ENCODE measurements around the gene POU2F1. TPM values are rescaled to one million over a fixed set of nuclear protein-coding genes. Genes with fewer than 3 reads are reported as not detected.

POU2F1 gene
- total RNA-seq, 1 experiment from 2014 or later = 29.6 TPM

- no peaks in the 10 kb centered on the region for H3K36me3 Mint-ChIP-seq (ENCODE audit: insufficient read depth, unreplicated experiment)
- ChIA-PET POLR2A (no interaction called here), CTCF (interaction anchor here (0.7 to 1.3 kb wide), 2 partner anchors 10 to 145 kb away, joined by 3 to 5 read pairs; no protein-coding TSS in a partner anchor)
- DNase-seq = no peak
- Histone ChIP-seq H3K36me3 (ENCODE audit: control insufficient read depth, insufficient read depth, low read length) (no peaks in the 10 kb centered on the region), H3K9me3 (no peaks in the 10 kb centered on the region), H3K27me3 (replicated peaks; ENCODE audit: control insufficient read depth, insufficient read depth, low read length) (no peaks in the 10 kb centered on the region; the same call in 1 of the 2 replicates), H3K4me3 (ENCODE audit: low read depth, low read length) (no peak overlapping the region), H3K4me1 (0 out of 2 replicates have a peak, but pooled peaks cover 4% of the 10 kb centered on the region)
- intact Hi-C loops (cut with micrococcal nuclease; ENCODE audit: unreplicated experiment) = no loop called here
- no peak for TF ChIP-seq CTCF (IDR thresholded peaks at IDR 0.05; ENCODE audit: insufficient read depth in 1 of 2, low read depth in 1 of 2, low read length in 1 of 2, severe bottlenecking in 1 of 2, unreplicated experiment in 1 of 2)
- H3K9me3 Mint-ChIP-seq (ENCODE audit: unreplicated experiment) = no peaks in the 10 kb centered on the region
- H3K27me3 Mint-ChIP-seq (ENCODE audit: insufficient read depth, unreplicated experiment) = no peaks in the 10 kb centered on the region
- H3K27ac Mint-ChIP-seq (ENCODE audit: unreplicated experiment) = no peak overlapping the region
- no peak overlapping the region for H3K4me3 Mint-ChIP-seq (ENCODE audit: unreplicated experiment)
- H3K4me1 Mint-ChIP-seq (ENCODE audit: low read depth, unreplicated experiment) = no peaks in the 10 kb centered on the region
- no TSS peak for BruUV-seq (replicated peaks)
Observed at GRCh38 chr1:167450843-167451242, 230.2 kb downstream of the POU2F1 start.

GRCh38 chr1:167452483-167452882 lies 231.8 kb downstream of the POU2F1 start:
- H3K4me3 Mint-ChIP-seq (ENCODE audit: unreplicated experiment) = no peak overlapping the region
- TF ChIP-seq CTCF (IDR thresholded peaks at IDR 0.05; ENCODE audit: insufficient read depth in 1 of 2, low read depth in 1 of 2, low read length in 1 of 2, severe bottlenecking in 1 of 2, unreplicated experiment in 1 of 2) = no peak
- ChIA-PET POLR2A (no interaction called here), CTCF (no interaction called here)
- H3K36me3 ChIP-seq (ENCODE audit: control insufficient read depth, insufficient read depth, low read length) = no peaks in the 10 kb centered on the region
- intact Hi-C loops (cut with micrococcal nuclease; ENCODE audit: unreplicated experiment) = no loop called here
- no TSS peak for BruUV-seq (replicated peaks)
- H3K27me3 ChIP-seq (replicated peaks; ENCODE audit: control insufficient read depth, insufficient read depth, low read length) = no peaks in the 10 kb centered on the region; the same call in 1 of the 2 replicates
- H3K9me3 ChIP-seq = no peaks in the 10 kb centered on the region
- H3K27me3 Mint-ChIP-seq (ENCODE audit: insufficient read depth, unreplicated experiment) = no peaks in the 10 kb centered on the region
- H3K4me1 Mint-ChIP-seq (ENCODE audit: low read depth, unreplicated experiment) = no peaks in the 10 kb centered on the region
- no peak overlapping the region for H3K27ac Mint-ChIP-seq (ENCODE audit: unreplicated experiment)
- 0 out of 2 replicates have a peak, but pooled peaks cover 4% of the 10 kb centered on the region for H3K4me1 ChIP-seq
- H3K4me3 ChIP-seq (ENCODE audit: low read depth, low read length) = no peak overlapping the region
- no peak for DNase-seq
- H3K36me3 Mint-ChIP-seq (ENCODE audit: insufficient read depth, unreplicated experiment) = no peaks in the 10 kb centered on the region
- no peaks in the 10 kb centered on the region for H3K9me3 Mint-ChIP-seq (ENCODE audit: unreplicated experiment)

- TF ChIP-seq CTCF (IDR thresholded peaks at IDR 0.05; ENCODE audit: insufficient read depth in 1 of 2, low read depth in 1 of 2, low read length in 1 of 2, severe bottlenecking in 1 of 2, unreplicated experiment in 1 of 2) = no peak
- H3K27me3 Mint-ChIP-seq (ENCODE audit: insufficient read depth, unreplicated experiment) = no peaks in the 10 kb centered on the region
- intact Hi-C loops (cut with micrococcal nuclease; ENCODE audit: unreplicated experiment) = no loop called here
- BruUV-seq (replicated peaks) = no TSS peak
- H3K4me3 ChIP-seq (ENCODE audit: low read depth, low read length) = no peak overlapping the region
- DNase-seq = no peak
- H3K27ac Mint-ChIP-seq (ENCODE audit: unreplicated experiment) = no peak overlapping the region
- H3K9me3 Mint-ChIP-seq (ENCODE audit: unreplicated experiment) = no peaks in the 10 kb centered on the region
- 0 out of 2 replicates have a peak, but pooled peaks cover 4% of the 10 kb centered on the region for H3K4me1 ChIP-seq
- H3K4me3 Mint-ChIP-seq (ENCODE audit: unreplicated experiment) = no peak overlapping the region
- H3K36me3 Mint-ChIP-seq (ENCODE audit: insufficient read depth, unreplicated experiment) = no peaks in the 10 kb centered on the region
- no peaks in the 10 kb centered on the region; the same call in 1 of the 2 replicates for H3K27me3 ChIP-seq (replicated peaks; ENCODE audit: control insufficient read depth, insufficient read depth, low read length)
- H3K36me3 ChIP-seq (ENCODE audit: control insufficient read depth, insufficient read depth, low read length) = no peaks in the 10 kb centered on the region
- POLR2A ChIA-PET = no interaction called here
- CTCF ChIA-PET = interaction anchor here (0.8 kb wide), 1 partner anchor 80 kb away, joined by 3 read pairs; no protein-coding TSS in a partner anchor
- no peaks in the 10 kb centered on the region for H3K4me1 Mint-ChIP-seq (ENCODE audit: low read depth, unreplicated experiment)
- H3K9me3 ChIP-seq = no peaks in the 10 kb centered on the region
Observed at GRCh38 chr1:167453123-167453522, 232.4 kb downstream of the POU2F1 start.

Data from Caco-2 (cell line).